Pancreas (tissue), 10 donors: Measurements from ENCODE around the gene AK8. TPM values are rescaled to one million over a fixed set of nuclear protein-coding genes. Genes with fewer than 3 reads are reported as not detected.

ENCODE experiments used
- ATAC-seq, 4 donors: fragments of 200-7000 bp; cut with Tn5 transposase; one replicate each; pipeline versions ENCODE4 v1.8.0 to v1.9.1; 2020; ENCODE audit warnings: mild to moderate bottlenecking in 4 of 4, moderate library complexity in 4 of 4
- DNase-seq, 6 donors: peaks; one replicate each; pipeline ENCODE4 v3.0.0-alpha.2; 2020
- FAIRE-seq: peaks from 2 replicates; lab custom pipeline; 2012; peaks lifted over from hg19 to GRCh38; lab: Jason Lieb, UNC
- H3K27ac ChIP-seq, 4 donors: fragments of 200-600 bp; sonication (generic); 1 replicate in 3 of 4; 2 replicates in 1 of 4; pipeline versions ENCODE4 v1.5.0 to v1.8.0; 2020
- H3K27me3 ChIP-seq, 4 donors: fragments of 200-600 bp; one replicate each; pipeline ENCODE4 v1.8.0; 2021
- H3K36me3 ChIP-seq, 3 donors: fragments of 200-600 bp; sonication (generic) in 1 of 3; one replicate each; pipeline versions ENCODE4 v1.5.0 to v1.8.0; 2020 to 2021
- H3K4me1 ChIP-seq, 3 donors: fragments of 200-600 bp; one replicate each; pipeline ENCODE4 v1.8.0; 2021
- H3K4me3 ChIP-seq, 4 donors: fragments of 200-600 bp; sonication (generic) in 2 of 4; one replicate each; pipeline versions ENCODE4 v1.5.0 to v1.8.0; 2020 to 2021
- H3K9me3 ChIP-seq, 4 donors: fragments of 200-600 bp; one replicate each; pipeline ENCODE4 v1.8.0; 2021
- CTCF ChIP-seq, 4 donors: fragments of 200-600 bp; sonication (generic) in 3 of 4; IDR thresholded peaks; one replicate each; pipeline versions ENCODE4 v1.5.0 to v1.8.0; 2021; ENCODE audit warnings: antibody characterized with exemption in 4 of 4
- WGBS, 2 donors: extraction: QIAGEN DNeasy Blood & Tissue Kit; methylation state at CpG; one replicate each; pipeline ENCODE4 v1.1.7; 2013; 5-methylcytosine and 5-hydroxymethylcytosine counted together
- intact Hi-C, 3 donors: fragments of 100-400 bp; cut with DNase I; formaldehyde crosslinking; loops; one replicate each; pipeline versions ENCODE4 v1.11.1 to v1.14.2; 2022
- polyA plus RNA-seq, 2 donors: library from polyadenylated mRNA; stranded (reverse); fragments of 200-250 nt; gene quantifications; one replicate each; pipeline ENCODE4 v1.2.3, GENCODE V29; 2013
- total RNA-seq, 6 donors: library from RNA; stranded (reverse); fragmentation: NEBNext Ultra II Directional in 4 of 6; extraction: Animal tissue kit (Norgen Biotek cat#: 25700) in 4 of 6; gene quantifications; one replicate each; pipeline versions ENCODE4 v1.2.1 to v1.2.4, GENCODE V29; 2021 to 2023
- donor health status: healthy with polysubstance abuse.
- donor health status: DM: no; HTN: no; CAD: no; lungs with moderate emphysema.
- donor health status: DM: no; HTN: no; CAD: no.
- donor health status: control.
- donor health status: control.
- donor health status: Bipolar disorder and iron deficiency.
- donor health status: DM: yes; HTN: yes; CAD: no.
- donor health status: DM: no; HTN: no; CAD: no.
- donor health status: DM: no; HTN: no; CAD: no.
- donor health status: DM: yes; HTN: yes; CAD: no.

AK8 gene
- total and polyA plus RNA-seq, 8 donors: 0.19 to 1.0 (median 0.67) TPM

- intact Hi-C loops: no loop called here
- Histone ChIP-seq H3K27me3 (no peaks in the 10 kb centered on the region), H3K4me3 (no peak overlapping the region), H3K36me3 (no peaks in the 10 kb centered on the region), H3K27ac (no peak overlapping the region), H3K9me3 (no peaks in the 10 kb centered on the region), H3K4me1 (no peaks in the 10 kb centered on the region)
- WGBS, 2 donors: 58 to 62% methylated on average over 12 of the region's 12 CpGs
- no peak for TF ChIP-seq CTCF (IDR thresholded peaks at IDR 0.05)
- ATAC-seq: no peak
- FAIRE-seq: no peak
- DNase-seq: peak in 1 of 6 donors; percentile 28
Observed at GRCh38 chr9:132849185-132849706, 28.8 kb downstream of the AK8 start.

- ATAC-seq (no peak), DNase-seq (peak in 1 of 6 donors; percentile 41), FAIRE-seq (no peak)
- Histone ChIP-seq H3K36me3 (no peaks in the 10 kb centered on the region), H3K27me3 (no peaks in the 10 kb centered on the region), H3K4me3 (no peak overlapping the region), H3K27ac (no peak overlapping the region), H3K9me3 (no peaks in the 10 kb centered on the region), H3K4me1 (no peaks in the 10 kb centered on the region)
- intact Hi-C loops: no loop called here
- WGBS, 2 donors: 88 to 89% methylated on average over 15 of the region's 15 CpGs
- no peak for TF ChIP-seq CTCF (IDR thresholded peaks at IDR 0.05)
Observed at GRCh38 chr9:132846918-132847515, 31.1 kb downstream of the AK8 start.

DNA sequence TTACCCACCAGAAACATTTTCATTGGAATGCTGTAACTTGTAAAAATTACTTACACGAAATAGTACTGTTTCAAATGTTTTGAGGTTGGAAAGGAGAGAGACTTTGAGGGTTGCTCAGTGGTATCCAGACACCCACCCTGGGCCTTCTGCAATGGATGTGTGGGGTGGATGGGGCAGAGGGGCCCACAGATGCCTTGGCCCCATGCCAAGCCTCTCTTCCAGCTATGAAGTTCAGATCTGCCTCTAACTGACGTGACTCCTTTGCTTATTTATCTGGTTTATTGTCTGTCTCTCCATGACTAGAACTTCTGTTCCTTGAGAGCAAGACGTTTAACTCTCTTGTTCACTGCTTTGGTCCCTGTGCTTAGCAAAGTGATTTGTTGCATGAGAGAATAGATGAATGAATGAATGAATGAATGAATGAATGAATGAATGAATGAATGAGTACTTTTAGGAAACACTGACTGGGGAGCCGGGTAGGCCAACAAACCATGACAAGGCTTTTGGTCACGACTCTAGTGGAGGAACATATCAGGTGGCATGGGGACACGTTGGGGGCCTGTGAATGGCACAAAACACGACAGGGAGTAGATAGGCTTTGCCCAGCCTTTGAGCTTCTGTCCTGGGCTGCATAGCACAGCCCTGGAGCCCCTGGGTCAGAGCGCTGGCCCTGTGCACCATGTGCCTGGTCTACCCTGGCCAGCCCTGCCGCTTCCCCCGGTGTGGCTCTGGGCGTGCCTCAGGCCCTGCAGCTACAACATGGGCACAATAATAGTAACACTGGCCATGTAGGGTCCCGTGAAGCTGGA is 31.8 kb downstream of the AK8 start:
- Histone ChIP-seq H3K27ac (no peak overlapping the region), H3K4me3 (no peak overlapping the region), H3K27me3 (no peaks in the 10 kb centered on the region), H3K9me3 (no peaks in the 10 kb centered on the region), H3K36me3 (no peaks in the 10 kb centered on the region), H3K4me1 (no peaks in the 10 kb centered on the region)
- DNase-seq (no peak), ATAC-seq (no peak), FAIRE-seq (no peak)
- TF ChIP-seq CTCF (IDR thresholded peaks at IDR 0.05): no peak
- intact Hi-C loops: no loop called here
- WGBS, 2 donors: 81 to 88% methylated on average over 12 of the region's 12 CpGs

DNA sequence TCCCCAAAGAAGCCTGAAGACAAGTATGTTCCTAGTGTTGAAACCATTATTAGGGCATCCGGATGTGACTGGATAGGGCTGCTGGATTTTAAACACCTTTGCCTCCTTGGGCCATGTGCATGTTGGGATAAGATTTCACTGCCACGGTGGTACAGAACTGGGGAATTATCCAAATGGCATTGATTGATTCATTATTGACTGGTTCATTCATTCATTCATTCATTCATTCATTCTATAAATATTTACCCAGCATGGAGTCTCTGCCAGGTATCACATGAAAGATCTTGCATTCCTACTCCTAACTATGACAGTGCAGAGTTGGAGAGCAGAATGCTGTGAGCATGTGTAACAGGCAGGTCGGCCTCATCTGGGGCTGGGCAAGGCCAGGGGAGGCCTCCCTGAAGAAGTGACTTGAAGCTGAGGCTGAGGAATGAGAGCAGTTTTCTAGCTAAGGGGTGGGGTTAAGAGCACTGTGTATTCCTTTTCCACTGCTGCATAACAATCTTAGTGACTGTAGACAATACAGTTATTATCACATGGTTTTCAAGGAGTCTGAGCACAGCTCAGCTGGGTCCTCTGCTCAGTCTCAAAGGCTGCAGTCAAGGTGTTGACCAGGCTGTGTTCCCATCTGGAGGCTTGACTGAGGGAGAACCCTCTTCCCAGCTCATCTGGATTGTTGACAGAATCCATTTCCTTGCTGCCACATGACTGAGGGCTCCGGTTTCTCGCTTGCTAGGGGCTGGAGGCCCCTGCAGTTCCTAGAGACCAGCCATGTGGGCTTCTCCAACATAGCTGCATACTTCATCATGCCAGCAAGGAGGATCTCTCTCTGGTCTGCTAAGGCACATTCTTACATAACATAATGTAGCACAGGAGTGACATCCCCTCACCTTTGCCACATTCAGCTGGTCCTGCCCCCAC is 35.7 kb downstream of the AK8 start:
- 72 to 81% methylated on average over 5 of the region's 5 CpGs for WGBS, 2 donors
- Histone ChIP-seq H3K9me3 (no peaks in the 10 kb centered on the region), H3K27me3 (no peaks in the 10 kb centered on the region), H3K27ac (no peak overlapping the region), H3K4me3 (no peak overlapping the region), H3K4me1 (no peaks in the 10 kb centered on the region), H3K36me3 (no peaks in the 10 kb centered on the region)
- ATAC-seq (no peak), DNase-seq (no peak), FAIRE-seq (no peak)
- intact Hi-C loops: no loop called here
- no peak for TF ChIP-seq CTCF (IDR thresholded peaks at IDR 0.05)
